H1 (cell line): Measurements from ENCODE around the gene RTEL1. TPM values are rescaled to one million over a fixed set of nuclear protein-coding genes. Genes with fewer than 3 reads are reported as not detected.

Source experiments
- CHD7 ChIP-seq: fragments of 300-600 bp; sonication (generic); IDR thresholded peaks from 2 replicates; pipeline ENCODE4 v1.7.1; 2012; ENCODE audit warnings: low read length, moderate library complexity, mild to moderate bottlenecking, inconsistent platforms; ENCODE audit not compliant: insufficient replicate concordance
- TBP ChIP-seq: IDR thresholded peaks from 2 replicates; pipeline ENCODE4 v1.6.1; 2011; ENCODE audit warnings: low read depth, low read length, improper control_type of control experiment
- polyA plus RNA-seq, 7 experiments: library from polyadenylated mRNA; depleted of rRNA in 3 of 7; stranded (reverse) in 5 of 7; unstranded in 2 of 7; fragments of >200 nt in 5 of 7; fragments of 200-250 nt in 2 of 7; gene quantifications; 1 replicate in 5 of 7; 2 replicates in 1 of 7; 4 replicates in 1 of 7; pipeline versions ENCODE4 v1.2.1 to v1.2.3, GENCODE V29; 2011 to 2013; ENCODE audit warnings: missing spikeins in 2 of 7, mixed read lengths in 2 of 7
- total RNA-seq: library from RNA; stranded (reverse); fragmentation: NEBNext Ultra II Directional; extraction: Animal tissue kit (Norgen Biotek cat#: 25700); gene quantifications from 2 replicates; pipeline ENCODE4 v1.2.1, GENCODE V29; 2021

RTEL1 gene
- total and polyA plus RNA-seq, 2 of the 8 experiments (the other 6 are each of a cell fraction or from before 2014, with no cell fraction given): 16.2 to 37.1 TPM

GRCh38 chr20:63705232-63706026 lies 47.3 kb downstream of the RTEL1 start (continued):
- TF ChIP-seq CHD7: no peak
- no peak for TF ChIP-seq TBP
